PC-3 (cell line): ENCODE data around the gene PIGM.

Experiments
- EZH2phosphoT487 ChIP-seq: fragments of 300-600 bp; sonication (generic); IDR thresholded peaks from 2 replicates; pipeline ENCODE4 v1.6.1; 2018; ENCODE audit warnings: mild to moderate bottlenecking, antibody characterized with exemption, low read length, borderline replicate concordance
- TF ChIP-seq, protein P1 (sequence below): fragments of 300-600 bp; sonication (generic); conservative IDR thresholded peaks from 2 replicates; pipeline ENCODE4 v1.5.1; 2017; ENCODE audit warnings: antibody characterized with exemption, low read depth, mild to moderate bottlenecking, low read length

DNA sequence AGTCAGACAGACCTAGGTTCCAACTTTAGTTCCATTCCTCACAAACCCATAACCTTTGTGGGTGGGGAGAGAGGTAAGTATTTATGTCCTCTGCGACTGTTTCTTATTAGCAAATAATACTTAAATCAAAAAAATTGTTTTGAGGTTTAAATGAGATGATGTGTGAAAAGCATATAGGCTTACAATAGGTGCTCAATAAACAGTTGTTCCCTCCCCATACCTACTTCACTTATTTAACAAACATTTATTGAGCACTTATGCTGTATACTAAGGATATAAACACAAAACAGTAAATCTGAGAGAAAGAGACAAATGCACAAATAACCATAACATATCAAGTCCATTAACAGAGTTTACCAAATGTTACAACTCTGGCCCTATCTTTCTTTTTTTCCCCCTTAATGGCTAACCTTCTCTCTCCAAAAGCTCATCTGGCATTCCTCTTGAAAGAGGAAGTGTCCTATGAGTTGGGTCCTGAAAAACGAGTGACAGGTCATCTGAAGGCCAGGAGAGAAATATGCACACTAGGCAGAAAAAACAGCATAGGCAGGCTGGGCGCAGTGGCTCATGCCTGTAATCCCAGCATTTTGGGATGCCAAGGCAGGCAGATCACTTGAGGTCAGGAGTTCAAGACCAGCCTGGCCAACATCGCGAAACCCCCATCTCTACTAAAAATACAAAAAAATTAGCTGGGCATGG is 10.3 kb downstream of the PIGM start:
- TF ChIP-seq, protein P1, sequence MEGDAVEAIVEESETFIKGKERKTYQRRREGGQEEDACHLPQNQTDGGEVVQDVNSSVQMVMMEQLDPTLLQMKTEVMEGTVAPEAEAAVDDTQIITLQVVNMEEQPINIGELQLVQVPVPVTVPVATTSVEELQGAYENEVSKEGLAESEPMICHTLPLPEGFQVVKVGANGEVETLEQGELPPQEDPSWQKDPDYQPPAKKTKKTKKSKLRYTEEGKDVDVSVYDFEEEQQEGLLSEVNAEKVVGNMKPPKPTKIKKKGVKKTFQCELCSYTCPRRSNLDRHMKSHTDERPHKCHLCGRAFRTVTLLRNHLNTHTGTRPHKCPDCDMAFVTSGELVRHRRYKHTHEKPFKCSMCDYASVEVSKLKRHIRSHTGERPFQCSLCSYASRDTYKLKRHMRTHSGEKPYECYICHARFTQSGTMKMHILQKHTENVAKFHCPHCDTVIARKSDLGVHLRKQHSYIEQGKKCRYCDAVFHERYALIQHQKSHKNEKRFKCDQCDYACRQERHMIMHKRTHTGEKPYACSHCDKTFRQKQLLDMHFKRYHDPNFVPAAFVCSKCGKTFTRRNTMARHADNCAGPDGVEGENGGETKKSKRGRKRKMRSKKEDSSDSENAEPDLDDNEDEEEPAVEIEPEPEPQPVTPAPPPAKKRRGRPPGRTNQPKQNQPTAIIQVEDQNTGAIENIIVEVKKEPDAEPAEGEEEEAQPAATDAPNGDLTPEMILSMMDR = no peak
- no peak for TF ChIP-seq EZH2phosphoT487
